GM19328 (cell line): ENCODE data around the gene MSH2.

Experiments
- ATAC-seq: cut with Tn5 transposase; IDR thresholded peaks from one replicate; pipeline ENCODE4 v1.9.1; 2021; ENCODE audit warnings: mild to moderate bottlenecking, moderate library complexity; ENCODE audit not compliant: unreplicated experiment

The MSH2 gene

GRCh38 chr2:47530105-47530760 lies 127.3 kb downstream of the MSH2 start:
- ATAC-seq: no peak

GRCh38 chr2:47531378-47532042 lies 128.6 kb downstream of the MSH2 start:
- ATAC-seq: no peak
